ENCODE results near the gene TXNDC16. TPM values are rescaled to one million over a fixed set of nuclear protein-coding genes. Genes with fewer than 3 reads are reported as not detected.

The TXNDC16 gene
- total RNA-seq, 1 donor from 2014 or later: 3.6 TPM

- Histone ChIP-seq H3K4me1 (no peaks in the 10 kb centered on the region), H3K9me3 (replicated peaks) (peaks cover 4% of the 10 kb centered on the region), H3K27me3 (ENCODE audit: low read depth) (no peaks in the 10 kb centered on the region), H3K4me3 (no peak overlapping the region), H3K27ac (replicated peaks) (no peak overlapping the region), H3K36me3 (peaks cover 24% of the 10 kb centered on the region)
- DNase-seq: no peak
- intact Hi-C loops (cut with micrococcal nuclease): no loop called here
- TF ChIP-seq CTCF (IDR thresholded peaks at IDR 0.05; ENCODE audit: borderline replicate concordance): no peak
Measured at GRCh38 chr14:52464175-52464574, 88.1 kb downstream of the TXNDC16 start.

GRCh38 chr14:52463375-52463774 lies 88.9 kb downstream of the TXNDC16 start:
- Histone ChIP-seq H3K4me1 (no peaks in the 10 kb centered on the region), H3K36me3 (peaks cover 18% of the 10 kb centered on the region), H3K27ac (replicated peaks) (no peak overlapping the region), H3K9me3 (replicated peaks) (peaks cover 4% of the 10 kb centered on the region), H3K4me3 (no peak overlapping the region), H3K27me3 (ENCODE audit: low read depth) (no peaks in the 10 kb centered on the region)
- no peak for TF ChIP-seq CTCF (IDR thresholded peaks at IDR 0.05; ENCODE audit: borderline replicate concordance)
- DNase-seq: no peak
- intact Hi-C loops (cut with micrococcal nuclease): no loop called here

GRCh38 chr14:52461721-52462120 lies 90.6 kb downstream of the TXNDC16 start:
- H3K27ac ChIP-seq (replicated peaks): no peak overlapping the region
- H3K36me3 ChIP-seq: peaks cover 18% of the 10 kb centered on the region
- H3K27me3 ChIP-seq (ENCODE audit: low read depth): no peaks in the 10 kb centered on the region
- no peak overlapping the region for H3K4me3 ChIP-seq
- no peak for TF ChIP-seq CTCF (IDR thresholded peaks at IDR 0.05; ENCODE audit: borderline replicate concordance)
- H3K4me1 ChIP-seq: no peaks in the 10 kb centered on the region
- DNase-seq: no peak
- intact Hi-C loops (cut with micrococcal nuclease): no loop called here
- H3K9me3 ChIP-seq (replicated peaks): peaks cover 4% of the 10 kb centered on the region

GRCh38 chr14:52458721-52459085 lies 93.6 kb downstream of the TXNDC16 start:
- intact Hi-C loops (cut with micrococcal nuclease): no loop called here

GRCh38 chr14:52457411-52457810 lies 94.9 kb downstream of the TXNDC16 start:
- Histone ChIP-seq H3K27ac (replicated peaks) (no peak overlapping the region), H3K27me3 (ENCODE audit: low read depth) (no peaks in the 10 kb centered on the region), H3K9me3 (replicated peaks) (peaks cover 4% of the 10 kb centered on the region), H3K36me3 (peaks cover 36% of the 10 kb centered on the region), H3K4me3 (no peak overlapping the region), H3K4me1 (no peaks in the 10 kb centered on the region)
- TF ChIP-seq CTCF (IDR thresholded peaks at IDR 0.05; ENCODE audit: borderline replicate concordance): no peak
- DNase-seq: no peak
- intact Hi-C loops (cut with micrococcal nuclease): no loop called here

More at GRCh38 chr14:52458721-52459085, 93.6 kb downstream of the TXNDC16 start:
- no peak for TF ChIP-seq CTCF (IDR thresholded peaks at IDR 0.05; ENCODE audit: borderline replicate concordance)
- Histone ChIP-seq H3K27me3 (ENCODE audit: low read depth) (no peaks in the 10 kb centered on the region), H3K4me3 (no peak overlapping the region), H3K27ac (replicated peaks) (no peak overlapping the region), H3K36me3 (peaks cover 33% of the 10 kb centered on the region), H3K4me1 (no peaks in the 10 kb centered on the region), H3K9me3 (replicated peaks) (peaks cover 4% of the 10 kb centered on the region)
- no peak for DNase-seq
